K562 (cell line): ENCODE measurements around the gene FMC1. TPM values are rescaled to one million over a fixed set of nuclear protein-coding genes. Genes with fewer than 3 reads are reported as not detected.

Source experiments
- ATAC-seq: fragments of 200-7000 bp; cut with Tn5 transposase; 3 replicates; pipeline ENCODE4 v1.9.1; 2020; ENCODE audit warnings: moderate library complexity
- BruUV-seq: library from RNA; stranded (reverse); fragments of 400-500 nt; replicated peaks from 2 replicates; lab custom pipeline; 2021; lab: Mats Ljungman, UMichigan
- CTCF ChIA-PET: fragments of 300-600 bp; formaldehyde crosslinking; extraction: SDS; loops from one replicate; lab custom pipeline; 2021; ENCODE audit warnings: low intra/inter-chr PET ratio; lab: Yijun Ruan, JAX
- POLR2A ChIA-PET: fragments of 300-600, 350-650 bp; sonication (Branson Sonifier 250); formaldehyde crosslinking; extraction: SDS; loops from one replicate; lab custom pipeline; 2021; ENCODE audit warnings: antibody characterized with exemption, inconsistent platforms; lab: Yijun Ruan, JAX
- DNase-seq, 4 experiments: peaks; one replicate each; pipeline versions ENCODE4 v3.0.0 to v3.0.0-alpha.2; 2011 to 2018; ENCODE audit warnings: low spot score in 3 of 4, mixed read lengths in 3 of 4; ENCODE audit errors: extremely low read depth in 1 of 4
- FAIRE-seq: peaks from 2 replicates; lab custom pipeline; 2011; peaks lifted over from hg19 to GRCh38; lab: Jason Lieb, UNC
- H2AFZ ChIP-seq: 2 replicates; pipeline ENCODE4 v1.6.0; 2011; ENCODE audit warnings: low read depth, low read length, control low read depth, inconsistent platforms
- H3K27ac ChIP-seq: fragments of 200-600 bp; 3 replicates; pipeline ENCODE4 v1.8.0; 2011; ENCODE audit warnings: low read depth, mild to moderate bottlenecking, control low read depth, inconsistent platforms, low read length, moderate library complexity, mixed read lengths; ENCODE audit errors: extremely low read depth
- H3K27me3 ChIP-seq, 2 experiments: fragments of 300-600 bp in 1 of 2; 2 replicates in 1 of 2; 3 replicates in 1 of 2; pipeline versions ENCODE4 v1.6.0 to v1.8.0; 2011; ENCODE audit warnings: inconsistent platforms in 2 of 2, low read length in 2 of 2, mild to moderate bottlenecking in 1 of 2, mixed read lengths in 1 of 2, moderate library complexity in 1 of 2; ENCODE audit not compliant: control insufficient read depth in 2 of 2, insufficient read depth in 2 of 2
- H3K36me3 ChIP-seq: fragments of 300-600 bp; 3 replicates; pipeline ENCODE4 v1.8.0; 2011; ENCODE audit warnings: mild to moderate bottlenecking, low read length, inconsistent platforms; ENCODE audit not compliant: control insufficient read depth, insufficient read depth
- H3K4me1 ChIP-seq, 2 experiments: fragments of 200-600 bp in 1 of 2; replicated peaks in 1 of 2; 2 replicates in 1 of 2; 3 replicates in 1 of 2; pipeline versions ENCODE4 v1.5.1 to v1.8.0; 2011; ENCODE audit warnings: inconsistent platforms in 2 of 2, low read length in 2 of 2, mild to moderate bottlenecking in 1 of 2, mixed read lengths in 1 of 2, moderate library complexity in 1 of 2; ENCODE audit not compliant: control insufficient read depth in 2 of 2, insufficient read depth in 2 of 2
- H3K4me2 ChIP-seq: 2 replicates; pipeline ENCODE4 v1.6.1; 2011; ENCODE audit warnings: low read length, control low read depth, inconsistent platforms, mixed read lengths; ENCODE audit not compliant: insufficient read depth
- H3K4me3 ChIP-seq: fragments of 200-600 bp; sonication (generic), shearing (Covaris generic); 2 replicates; pipeline ENCODE4 v1.5.1; 2016; ENCODE audit warnings: control low read depth, inconsistent platforms
- H3K79me2 ChIP-seq: fragments of 200-600 bp; 3 replicates; pipeline ENCODE4 v1.8.0; 2011; ENCODE audit warnings: low read length, inconsistent platforms; ENCODE audit not compliant: control insufficient read depth, insufficient read depth
- H3K9ac ChIP-seq, 2 experiments: 2 replicates each; pipeline versions ENCODE4 v1.6.0 to v1.6.1; 2011; ENCODE audit warnings: low read depth in 2 of 2, low read length in 2 of 2, control low read depth in 1 of 2, inconsistent platforms in 1 of 2, mild to moderate bottlenecking in 1 of 2, mixed read lengths in 1 of 2; ENCODE audit not compliant: insufficient read depth in 1 of 2
- H3K9me1 ChIP-seq: one replicate; pipeline ENCODE4 v1.6.0; 2011; ENCODE audit warnings: inconsistent platforms, mild to moderate bottlenecking, low read length, moderate library complexity; ENCODE audit not compliant: control insufficient read depth, insufficient read depth
- H3K9me3 ChIP-seq: replicated peaks from 2 replicates; pipeline ENCODE4 v1.5.1; 2011; ENCODE audit warnings: low read depth, low read length, inconsistent platforms; ENCODE audit not compliant: control insufficient read depth, insufficient read depth
- H4K20me1 ChIP-seq: replicated peaks from 2 replicates; pipeline ENCODE4 v1.6.1; 2011; ENCODE audit warnings: low read length, inconsistent platforms, mixed read lengths; ENCODE audit not compliant: control insufficient read depth, insufficient read depth
- ZNF76 ChIP-seq: fragments of 250-450 bp; sonication (Bioruptor Pico); IDR thresholded peaks from 2 replicates; pipeline ENCODE4 v1.4.0; 2020; ENCODE audit warnings: mild to moderate bottlenecking, moderate library complexity, borderline replicate concordance
- WGBS: fragments of 100-300 bp; shearing (Covaris generic); methylation state at CpG from one replicate; pipeline ENCODE4 v1.1.6; 2016; ENCODE audit warnings: low coverage, mixed read lengths; ENCODE audit not compliant: insufficient coverage; ENCODE audit errors: missing lambda C conversion rate; 5-methylcytosine and 5-hydroxymethylcytosine counted together
- in situ Hi-C: fragments of 300-500 bp; cut with MboI; formaldehyde crosslinking; loops from 4 replicates; pipeline ENCODE4 v1.15.0; 2018; ENCODE audit warnings: inconsistent platforms, mixed read lengths
- intact Hi-C: fragments of 100-400 bp; cut with micrococcal nuclease; formaldehyde crosslinking; loops from 2 replicates; pipeline ENCODE4 v1.14.2; 2022
- polyA plus RNA-seq, 8 experiments: library from polyadenylated mRNA; depleted of rRNA in 4 of 8; stranded (reverse) in 5 of 8; unstranded in 3 of 8; fragments of >200 nt; fragmentation: Nextera tagmentation in 2 of 8; fragmentation: Illumina TruSeq in 1 of 8; extraction: Ambion mirVana in 2 of 8; extraction: Trizol in 1 of 8; gene quantifications; 2 replicates each; pipeline versions ENCODE4 v1.2.1 to v1.2.3, GENCODE V29; 2011 to 2014; ENCODE audit warnings: inconsistent platforms in 1 of 8, missing spikeins in 1 of 8
- total RNA-seq, 7 experiments: library from RNA; depleted of rRNA in 6 of 7; stranded (reverse); fragments of >200 nt in 6 of 7; fragmentation: Illumina TruSeq in 2 of 7; extraction: Trizol in 2 of 7; gene quantifications; 2 replicates each; pipeline versions ENCODE4 v1.2.1 to v1.2.3, GENCODE V29; 2011 to 2021; ENCODE audit warnings: low replicate concordance in 1 of 7
- TF ChIP-seq, protein P1 (sequence below), 2 experiments: fragments of 450-650 bp in 1 of 2; sonication (generic) in 1 of 2; formaldehyde crosslinking in 1 of 2; IDR thresholded peaks; 2 replicates each; pipeline versions ENCODE4 v1.7.1 to v1.9.0; 2016 to 2022; ENCODE audit warnings: inconsistent platforms in 1 of 2, mild to moderate bottlenecking in 1 of 2, missing genetic modification reagents in 1 of 2

FMC1 gene
- total and polyA plus RNA-seq, 9 of the 15 experiments (the other 6 are each of a cell fraction or from before 2014, with no cell fraction given) = 14.0 to 116 (median 29.0) TPM

DNA sequence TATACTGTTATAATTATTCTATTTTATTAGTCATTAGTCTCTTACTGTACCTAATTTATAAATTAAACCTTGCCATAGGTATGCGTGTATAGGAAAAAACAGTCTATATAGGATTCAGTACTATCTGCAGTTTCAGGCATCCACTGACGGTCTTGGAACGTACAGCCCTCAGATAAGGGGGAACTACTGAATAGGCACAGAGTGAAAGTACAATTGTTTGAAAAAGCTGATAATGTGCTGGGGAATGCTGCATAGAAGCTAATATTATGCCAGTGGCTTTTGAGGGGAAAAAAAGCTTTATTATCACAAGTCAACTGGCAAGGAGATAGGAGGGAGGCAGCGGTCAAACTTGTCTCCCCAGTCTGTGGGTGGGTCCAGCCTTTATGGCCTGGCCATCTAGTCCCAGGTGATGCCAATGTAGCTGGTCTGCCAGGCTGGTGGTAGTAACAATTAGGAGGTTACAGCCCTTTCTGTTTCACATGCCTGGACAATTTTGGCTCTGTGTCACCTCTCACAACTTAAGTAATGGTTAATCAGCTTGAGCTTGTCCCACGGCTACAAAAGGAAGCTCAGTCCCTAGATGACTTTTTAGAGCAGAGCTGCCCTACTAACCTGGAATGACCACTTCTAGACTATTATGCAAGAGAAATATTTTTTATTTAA lies 8.3 kb upstream of the FMC1 start:
- Histone ChIP-seq H3K79me2 (no peaks in the 10 kb centered on the region), H3K27ac (no peak overlapping the region), H3K9me3 (no peaks in the 10 kb centered on the region), H3K4me2 (peak overlapping the region; percentile 23; the same call in 1 of the 2 replicates), H4K20me1 (no peaks in the 10 kb centered on the region), H3K36me3 (no peaks in the 10 kb centered on the region), H3K9me1 (no peaks in the 10 kb centered on the region), H3K4me3 (no peak overlapping the region), H3K4me1 (peaks cover 0 to 9% of the 10 kb centered on the region in 2 experiments; a peak in 4 of 5 replicates), H2AFZ (peak overlapping the region; percentile 78), H3K27me3 (no peaks in the 10 kb centered on the region), H3K9ac (no peak overlapping the region)
- ATAC-seq = peak; percentile 29
- DNase-seq = peak in 1 of 4 experiments; percentile 18
- intact Hi-C loops = no loop called here
- in situ Hi-C loops = no loop called here
- TF ChIP-seq ZNF76 (CRISPR knock-in tag) = no peak
- TF ChIP-seq, protein P1, sequence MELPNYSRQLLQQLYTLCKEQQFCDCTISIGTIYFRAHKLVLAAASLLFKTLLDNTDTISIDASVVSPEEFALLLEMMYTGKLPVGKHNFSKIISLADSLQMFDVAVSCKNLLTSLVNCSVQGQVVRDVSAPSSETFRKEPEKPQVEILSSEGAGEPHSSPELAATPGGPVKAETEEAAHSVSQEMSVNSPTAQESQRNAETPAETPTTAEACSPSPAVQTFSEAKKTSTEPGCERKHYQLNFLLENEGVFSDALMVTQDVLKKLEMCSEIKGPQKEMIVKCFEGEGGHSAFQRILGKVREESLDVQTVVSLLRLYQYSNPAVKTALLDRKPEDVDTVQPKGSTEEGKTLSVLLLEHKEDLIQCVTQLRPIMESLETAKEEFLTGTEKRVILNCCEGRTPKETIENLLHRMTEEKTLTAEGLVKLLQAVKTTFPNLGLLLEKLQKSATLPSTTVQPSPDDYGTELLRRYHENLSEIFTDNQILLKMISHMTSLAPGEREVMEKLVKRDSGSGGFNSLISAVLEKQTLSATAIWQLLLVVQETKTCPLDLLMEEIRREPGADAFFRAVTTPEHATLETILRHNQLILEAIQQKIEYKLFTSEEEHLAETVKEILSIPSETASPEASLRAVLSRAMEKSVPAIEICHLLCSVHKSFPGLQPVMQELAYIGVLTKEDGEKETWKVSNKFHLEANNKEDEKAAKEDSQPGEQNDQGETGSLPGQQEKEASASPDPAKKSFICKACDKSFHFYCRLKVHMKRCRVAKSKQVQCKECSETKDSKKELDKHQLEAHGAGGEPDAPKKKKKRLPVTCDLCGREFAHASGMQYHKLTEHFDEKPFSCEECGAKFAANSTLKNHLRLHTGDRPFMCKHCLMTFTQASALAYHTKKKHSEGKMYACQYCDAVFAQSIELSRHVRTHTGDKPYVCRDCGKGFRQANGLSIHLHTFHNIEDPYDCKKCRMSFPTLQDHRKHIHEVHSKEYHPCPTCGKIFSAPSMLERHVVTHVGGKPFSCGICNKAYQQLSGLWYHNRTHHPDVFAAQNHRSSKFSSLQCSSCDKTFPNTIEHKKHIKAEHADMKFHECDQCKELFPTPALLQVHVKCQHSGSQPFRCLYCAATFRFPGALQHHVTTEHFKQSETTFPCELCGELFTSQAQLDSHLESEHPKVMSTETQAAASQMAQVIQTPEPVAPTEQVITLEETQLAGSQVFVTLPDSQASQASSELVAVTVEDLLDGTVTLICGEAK (IDR thresholded peaks at IDR 0.05) = 0 out of 2 replicates have a peak, but pooled peaks have one; percentile 19
- TF ChIP-seq, protein P1 (CRISPR knock-in tag; IDR thresholded peaks at IDR 0.05) = no peak
- no TSS peak for BruUV-seq
- no peak for FAIRE-seq
- ChIA-PET POLR2A (interaction anchor here (0.6 to 0.9 kb wide), 4 partner anchors 13 to 178 kb away, joined by 3 to 6 read pairs (median 4); no protein-coding TSS in a partner anchor), CTCF (no interaction called here)
- 29% methylated on average over 5 of the region's 5 CpGs for WGBS
